LNCAP (cell line): ENCODE measurements around the gene LIN37.

ENCODE experiments used
- TF ChIP-seq, protein P1 (sequence below): fragments of 450-650 bp; IDR thresholded peaks from 2 replicates; pipeline ENCODE4 v1.5.1; 2017; ENCODE audit warnings: mild to moderate bottlenecking

Gene LIN37

DNA sequence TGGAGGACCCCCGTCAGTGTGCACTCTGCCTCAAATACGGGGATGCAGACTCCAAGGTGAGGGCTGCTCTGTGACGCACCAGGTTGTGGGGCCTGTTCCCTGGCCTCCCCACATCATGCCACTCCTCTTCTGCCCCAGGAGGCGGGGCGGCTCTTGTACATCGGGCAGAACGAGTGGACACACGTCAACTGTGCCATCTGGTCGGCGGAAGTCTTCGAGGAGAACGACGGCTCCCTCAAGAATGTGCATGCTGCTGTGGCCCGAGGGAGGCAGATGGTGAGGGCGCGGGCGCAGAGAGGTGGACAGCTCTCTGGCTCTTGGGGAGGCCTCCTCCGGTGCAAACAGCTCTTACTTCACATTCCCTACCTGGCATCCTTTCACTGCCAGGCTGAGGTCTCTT lies 19.4 kb upstream of the LIN37 start:
- TF ChIP-seq, protein P1, sequence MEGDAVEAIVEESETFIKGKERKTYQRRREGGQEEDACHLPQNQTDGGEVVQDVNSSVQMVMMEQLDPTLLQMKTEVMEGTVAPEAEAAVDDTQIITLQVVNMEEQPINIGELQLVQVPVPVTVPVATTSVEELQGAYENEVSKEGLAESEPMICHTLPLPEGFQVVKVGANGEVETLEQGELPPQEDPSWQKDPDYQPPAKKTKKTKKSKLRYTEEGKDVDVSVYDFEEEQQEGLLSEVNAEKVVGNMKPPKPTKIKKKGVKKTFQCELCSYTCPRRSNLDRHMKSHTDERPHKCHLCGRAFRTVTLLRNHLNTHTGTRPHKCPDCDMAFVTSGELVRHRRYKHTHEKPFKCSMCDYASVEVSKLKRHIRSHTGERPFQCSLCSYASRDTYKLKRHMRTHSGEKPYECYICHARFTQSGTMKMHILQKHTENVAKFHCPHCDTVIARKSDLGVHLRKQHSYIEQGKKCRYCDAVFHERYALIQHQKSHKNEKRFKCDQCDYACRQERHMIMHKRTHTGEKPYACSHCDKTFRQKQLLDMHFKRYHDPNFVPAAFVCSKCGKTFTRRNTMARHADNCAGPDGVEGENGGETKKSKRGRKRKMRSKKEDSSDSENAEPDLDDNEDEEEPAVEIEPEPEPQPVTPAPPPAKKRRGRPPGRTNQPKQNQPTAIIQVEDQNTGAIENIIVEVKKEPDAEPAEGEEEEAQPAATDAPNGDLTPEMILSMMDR: no peak

DNA sequence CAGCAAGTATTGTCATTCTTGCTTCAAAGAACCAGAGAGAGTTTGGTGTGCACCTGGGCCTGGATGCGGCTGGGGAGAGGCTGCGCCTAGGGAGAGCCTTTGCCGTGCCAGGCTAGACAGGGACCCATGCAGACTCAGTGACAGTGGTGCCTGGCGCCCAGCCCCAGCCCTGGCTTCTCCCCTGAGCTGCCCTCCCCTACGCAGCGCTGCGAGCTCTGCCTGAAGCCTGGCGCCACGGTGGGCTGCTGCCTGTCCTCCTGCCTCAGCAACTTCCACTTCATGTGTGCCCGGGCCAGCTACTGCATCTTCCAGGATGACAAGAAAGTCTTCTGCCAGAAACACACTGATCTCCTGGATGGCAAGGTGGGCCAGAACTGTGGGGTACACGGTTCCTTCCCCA lies 18.6 kb upstream of the LIN37 start:
- TF ChIP-seq, protein P1: no peak

DNA sequence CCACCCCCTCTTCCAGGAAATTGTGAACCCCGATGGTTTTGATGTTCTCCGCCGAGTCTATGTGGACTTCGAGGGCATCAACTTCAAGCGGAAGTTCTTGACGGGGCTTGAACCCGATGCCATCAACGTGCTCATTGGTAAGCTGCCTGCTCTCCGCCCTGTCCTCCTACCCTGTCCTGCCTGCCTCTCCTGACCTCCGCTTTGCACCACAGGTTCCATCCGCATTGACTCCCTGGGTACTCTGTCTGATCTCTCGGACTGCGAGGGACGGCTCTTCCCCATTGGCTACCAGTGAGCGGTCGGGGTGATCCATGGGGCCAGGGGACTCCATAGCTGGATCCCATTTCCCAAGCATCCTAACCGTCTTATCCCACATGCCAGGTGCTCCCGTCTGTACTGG lies 18.1 kb upstream of the LIN37 start:
- TF ChIP-seq, protein P1: no peak

DNA sequence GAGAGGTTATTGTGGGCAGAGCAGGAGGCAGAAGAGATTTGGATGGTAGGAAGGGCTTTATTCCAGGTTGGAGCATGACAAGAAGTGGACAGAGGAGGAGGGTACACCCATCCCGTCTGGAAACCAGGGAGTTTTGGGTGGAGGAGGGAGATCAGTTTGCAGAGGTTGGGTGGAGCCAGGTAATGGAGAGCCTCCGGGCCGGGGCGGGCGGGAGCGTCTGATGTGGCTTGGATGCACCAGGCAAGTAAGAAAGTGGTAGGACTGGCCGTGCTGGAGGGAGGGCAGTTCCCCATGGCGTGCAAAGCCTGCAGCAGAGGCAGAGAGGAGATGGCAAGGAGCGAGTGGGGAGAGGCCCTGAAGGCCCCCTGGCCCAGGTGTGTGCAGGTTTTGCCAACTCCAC lies 17.0 kb upstream of the LIN37 start:
- TF ChIP-seq, protein P1: no peak

DNA sequence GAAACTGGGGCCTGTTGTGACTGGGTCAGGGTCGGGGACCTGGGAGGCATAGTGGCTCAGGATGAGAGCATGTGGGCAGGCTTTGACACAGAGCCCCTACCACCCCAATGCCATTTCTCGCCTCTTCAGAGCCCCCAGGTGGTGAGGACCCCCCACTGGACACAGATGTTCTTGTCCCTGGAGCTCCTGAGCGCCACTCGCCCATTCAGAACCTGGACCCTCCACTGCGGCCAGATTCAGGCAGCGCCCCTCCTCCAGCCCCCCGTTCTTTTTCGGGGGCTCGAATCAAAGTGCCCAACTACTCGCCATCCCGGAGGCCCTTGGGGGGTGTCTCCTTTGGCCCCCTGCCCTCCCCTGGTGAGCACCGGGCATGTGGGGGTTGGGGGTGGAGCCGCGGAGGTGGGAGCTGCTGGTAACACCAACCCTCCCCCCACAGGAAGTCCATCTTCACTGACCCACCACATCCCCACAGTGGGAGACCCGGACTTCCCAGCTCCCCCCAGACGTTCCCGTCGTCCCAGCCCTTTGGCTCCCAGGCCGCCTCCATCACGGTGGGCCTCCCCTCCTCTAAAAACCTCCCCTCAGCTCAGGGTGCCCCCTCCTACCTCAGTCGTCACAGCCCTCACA lies 16.5 kb upstream of the LIN37 start:
- TF ChIP-seq, protein P1: no peak

DNA sequence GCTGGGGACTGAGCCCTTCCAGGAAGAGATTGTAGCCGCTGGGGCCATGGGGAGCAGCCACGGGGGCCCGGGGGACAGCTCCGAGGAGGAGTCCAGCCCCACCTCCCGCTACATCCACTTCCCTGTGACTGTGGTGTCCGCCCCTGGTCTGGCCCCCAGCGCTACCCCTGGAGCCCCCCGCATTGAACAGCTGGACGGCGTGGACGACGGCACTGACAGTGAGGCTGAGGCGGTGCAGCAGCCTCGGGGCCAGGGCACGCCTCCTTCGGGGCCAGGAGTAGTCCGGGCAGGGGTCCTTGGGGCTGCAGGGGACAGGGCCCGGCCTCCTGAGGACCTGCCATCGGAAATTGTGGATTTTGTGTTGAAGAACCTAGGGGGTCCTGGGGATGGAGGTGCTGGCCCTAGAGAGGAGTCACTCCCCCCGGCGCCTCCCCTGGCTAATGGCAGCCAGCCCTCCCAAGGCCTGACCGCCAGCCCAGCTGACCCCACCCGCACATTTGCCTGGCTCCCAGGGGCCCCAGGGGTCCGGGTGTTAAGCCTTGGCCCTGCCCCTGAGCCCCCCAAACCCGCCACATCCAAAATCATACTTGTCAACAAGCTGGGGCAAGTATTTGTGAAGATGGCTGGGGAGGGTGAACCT lies 15.7 kb upstream of the LIN37 start:
- TF ChIP-seq, protein P1: no peak

DNA sequence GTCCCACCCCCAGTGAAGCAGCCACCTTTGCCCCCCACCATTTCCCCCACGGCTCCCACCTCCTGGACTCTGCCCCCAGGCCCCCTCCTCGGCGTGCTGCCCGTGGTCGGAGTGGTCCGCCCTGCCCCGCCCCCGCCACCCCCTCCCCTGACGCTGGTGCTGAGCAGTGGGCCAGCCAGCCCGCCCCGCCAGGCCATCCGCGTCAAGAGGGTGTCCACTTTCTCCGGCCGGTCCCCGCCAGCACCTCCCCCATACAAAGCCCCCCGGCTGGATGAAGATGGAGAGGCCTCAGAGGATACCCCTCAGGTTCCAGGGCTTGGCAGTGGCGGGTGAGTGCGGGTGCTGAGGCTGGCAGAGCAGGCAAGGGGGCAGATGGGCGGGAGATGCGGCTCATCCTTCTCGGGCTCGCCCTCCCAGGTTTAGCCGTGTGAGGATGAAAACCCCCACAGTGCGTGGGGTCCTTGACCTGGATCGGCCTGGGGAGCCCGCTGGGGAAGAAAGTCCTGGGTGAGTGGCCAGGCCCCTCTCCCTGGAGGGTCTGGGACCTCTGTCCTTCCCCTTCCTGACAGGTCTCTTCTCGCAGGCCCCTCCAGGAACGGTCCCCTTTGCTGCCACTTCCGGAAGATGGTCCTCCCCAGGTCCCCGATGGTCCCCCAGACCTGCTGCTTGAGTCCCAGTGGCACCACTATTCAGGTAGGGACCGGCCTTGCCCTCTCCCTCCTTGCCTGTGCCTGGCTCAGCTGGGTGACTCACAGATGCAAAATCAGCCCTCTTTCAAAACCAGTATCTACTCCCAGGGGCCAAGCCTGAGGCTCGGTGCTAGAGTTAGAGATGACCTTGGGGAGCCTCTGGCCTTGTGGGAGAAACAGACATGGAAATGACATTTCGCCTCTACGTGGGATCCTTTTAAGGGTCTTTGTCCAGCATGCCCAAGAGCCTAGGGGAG lies 14.9 kb upstream of the LIN37 start:
- TF ChIP-seq, protein P1: no peak
